HG03025 (cell line): Measurements from ENCODE around the gene FRS3.

Experiments used
- ATAC-seq: cut with Tn5 transposase; IDR thresholded peaks from one replicate; pipeline ENCODE4 v1.9.1; 2021; ENCODE audit warnings: mild to moderate bottlenecking, moderate library complexity; ENCODE audit not compliant: unreplicated experiment, low FRiP score

FRS3 gene

GRCh38 chr6:41747256-41748101, 32.2 kb downstream of the FRS3 start, which contains the start of gene PGC:
TSS of gene PGC (minus strand) at chr6:41747397. CDS start at chr6:41747334, 63 bp downstream.
- ATAC-seq, result no peak

- ATAC-seq, result no peak
Measured at GRCh38 chr6:41746107-41746506, 33.6 kb downstream of the FRS3 start.

- ATAC-seq, result no peak
Measured at GRCh38 chr6:41744236-41744787, 35.4 kb downstream of the FRS3 start.

GRCh38 chr6:41743406-41744235, 36.1 kb downstream of the FRS3 start:
- ATAC-seq, result no peak

GRCh38 chr6:41741625-41742490, 37.8 kb downstream of the FRS3 start:
- no peak for ATAC-seq

- ATAC-seq, result no peak
Measured at GRCh38 chr6:41740366-41741162, 39.1 kb downstream of the FRS3 start.

- ATAC-seq, result no peak
Measured at GRCh38 chr6:41739041-41739440, 40.7 kb downstream of the FRS3 start.

GRCh38 chr6:41737591-41738130, 42.0 kb downstream of the FRS3 start:
- no peak for ATAC-seq

- no peak for ATAC-seq
Measured at GRCh38 chr6:41736800-41737555, 42.7 kb downstream of the FRS3 start.

- ATAC-seq, result no peak
Measured at GRCh38 chr6:41736186-41736733, 43.4 kb downstream of the FRS3 start.

- ATAC-seq, result peak; percentile 43
Measured at GRCh38 chr6:41735427-41736185, 44.1 kb downstream of the FRS3 start, which contains the start of gene TFEB. TSS of gene TFEB (minus strand) at chr6:41735608. CDS start at chr6:41691213, 44,395 bp downstream.

- ATAC-seq, result peak; percentile 29
Measured at GRCh38 chr6:41734666-41735426, 44.9 kb downstream of the FRS3 start.

- ATAC-seq, result peak; percentile 37
Measured at GRCh38 chr6:41733707-41734665, 45.7 kb downstream of the FRS3 start.

- no peak for ATAC-seq
Measured at GRCh38 chr6:41733360-41733706, 46.4 kb downstream of the FRS3 start.

- peak; percentile 24 for ATAC-seq
Measured at GRCh38 chr6:41732591-41733359, 46.9 kb downstream of the FRS3 start.
